Subcutaneous abdominal adipose tissue (tissue), 5 donors: Measurements from ENCODE around the gene EIF4EBP2.
A peak's percentile ranks its signal among the peaks of the same experiment; 100 is the strongest.

Experiments used
- H3K27ac ChIP-seq: one replicate; pipeline ENCODE4 v1.7.0; 2013; ENCODE audit warnings: low read depth, mild to moderate bottlenecking, inconsistent platforms, low read length, moderate library complexity
- H3K27me3 ChIP-seq, 5 donors: one replicate each; pipeline ENCODE4 v1.7.0; 2013; ENCODE audit warnings: low read length in 5 of 5, inconsistent platforms in 1 of 5; ENCODE audit not compliant: control insufficient read depth in 5 of 5, insufficient read depth in 4 of 5
- H3K36me3 ChIP-seq, 5 donors: one replicate each; pipeline ENCODE4 v1.7.0; 2013; ENCODE audit warnings: low read length in 5 of 5; ENCODE audit not compliant: control insufficient read depth in 5 of 5, insufficient read depth in 5 of 5
- H3K4me1 ChIP-seq, 5 donors: one replicate each; pipeline ENCODE4 v1.7.0; 2013; ENCODE audit warnings: low read length in 5 of 5, mild to moderate bottlenecking in 3 of 5, moderate library complexity in 1 of 5; ENCODE audit not compliant: control insufficient read depth in 5 of 5, insufficient read depth in 5 of 5
- H3K4me3 ChIP-seq, 5 donors: one replicate each; pipeline ENCODE4 v1.7.0; 2013; ENCODE audit warnings: low read length in 5 of 5, low read depth in 1 of 5
- H3K9ac ChIP-seq, 5 donors: one replicate each; pipeline ENCODE4 v1.7.0; 2013; ENCODE audit warnings: low read length in 5 of 5, mild to moderate bottlenecking in 4 of 5, moderate library complexity in 3 of 5
- H3K9me3 ChIP-seq, 5 donors: one replicate each; pipeline ENCODE4 v1.7.0; 2013; ENCODE audit warnings: low read length in 5 of 5; ENCODE audit not compliant: control insufficient read depth in 5 of 5
- donor health status: healthy.
- donor health status: healthy.
- donor health status: healthy.
- donor health status: healthy.
- donor health status: healthy.

Gene EIF4EBP2

DNA sequence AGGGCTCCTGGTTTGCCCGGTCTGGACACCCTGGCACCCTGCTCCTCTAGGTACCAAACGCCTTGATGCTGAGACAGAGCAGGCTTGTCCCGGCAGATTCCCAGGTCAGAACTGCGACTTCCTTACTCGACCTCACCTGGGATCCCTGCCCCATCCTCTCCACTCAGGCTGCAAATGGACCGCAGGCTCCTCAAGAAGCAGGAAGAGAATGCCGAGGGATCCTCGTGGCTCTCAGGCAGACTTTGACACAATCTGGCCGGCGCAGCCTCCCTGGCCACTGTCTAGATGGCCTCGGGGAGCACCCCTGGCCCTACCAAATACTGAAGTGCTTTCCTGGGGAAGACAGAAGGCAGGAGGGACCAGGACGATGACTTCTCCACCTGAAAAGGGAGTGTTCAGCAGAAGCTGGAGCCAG lies 38.0 kb downstream of the EIF4EBP2 start:
- no peak overlapping the region for H3K4me3 ChIP-seq
- H3K27ac ChIP-seq = no peak overlapping the region
- peaks cover 24 to 32% (median 27%) of the 10 kb centered on the region in 5 donors for H3K27me3 ChIP-seq
- no peaks in the 10 kb centered on the region for H3K36me3 ChIP-seq
- no peaks in the 10 kb centered on the region for H3K9me3 ChIP-seq
- H3K4me1 ChIP-seq = peaks cover 0 to 30% (median 22%) of the 10 kb centered on the region in 5 donors
- no peak overlapping the region for H3K9ac ChIP-seq

DNA sequence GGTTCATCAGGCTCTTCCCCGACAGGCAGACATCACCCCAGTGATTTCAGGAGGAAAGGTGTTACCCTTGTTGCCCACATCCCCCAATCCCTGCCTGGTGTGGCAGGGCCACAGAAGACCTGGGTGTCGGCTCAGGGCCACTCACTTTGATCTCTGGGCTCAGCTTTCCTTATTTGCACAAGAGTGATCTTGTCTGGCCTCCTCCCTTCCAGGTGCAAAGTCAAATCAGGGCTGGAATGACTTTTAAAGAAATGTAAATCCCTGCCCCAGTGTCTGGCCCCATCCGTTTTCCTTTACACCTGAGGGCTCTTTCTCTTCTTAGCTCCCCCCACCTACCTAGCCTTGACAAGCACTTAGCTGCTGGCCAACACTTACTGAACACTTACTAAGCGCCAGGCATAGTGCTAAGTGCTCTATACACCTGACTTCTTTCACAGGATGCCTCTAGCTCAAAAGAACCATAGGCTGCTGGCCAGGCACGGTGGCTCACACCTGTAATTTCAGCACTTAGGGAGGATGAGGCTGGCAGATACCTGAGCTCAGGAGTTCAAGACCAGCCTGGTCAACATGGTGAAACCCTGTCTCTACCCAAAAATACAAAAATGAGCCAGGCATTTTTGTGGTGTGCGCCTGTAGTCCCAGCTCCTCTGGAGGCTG lies 38.5 kb downstream of the EIF4EBP2 start:
- Histone ChIP-seq H3K27me3 (peaks cover 24 to 32% (median 27%) of the 10 kb centered on the region in 5 donors), H3K36me3 (no peaks in the 10 kb centered on the region), H3K9me3 (no peaks in the 10 kb centered on the region), H3K9ac (no peak overlapping the region), H3K4me3 (no peak overlapping the region), H3K27ac (no peak overlapping the region), H3K4me1 (peaks cover 0 to 30% (median 22%) of the 10 kb centered on the region in 5 donors)

DNA sequence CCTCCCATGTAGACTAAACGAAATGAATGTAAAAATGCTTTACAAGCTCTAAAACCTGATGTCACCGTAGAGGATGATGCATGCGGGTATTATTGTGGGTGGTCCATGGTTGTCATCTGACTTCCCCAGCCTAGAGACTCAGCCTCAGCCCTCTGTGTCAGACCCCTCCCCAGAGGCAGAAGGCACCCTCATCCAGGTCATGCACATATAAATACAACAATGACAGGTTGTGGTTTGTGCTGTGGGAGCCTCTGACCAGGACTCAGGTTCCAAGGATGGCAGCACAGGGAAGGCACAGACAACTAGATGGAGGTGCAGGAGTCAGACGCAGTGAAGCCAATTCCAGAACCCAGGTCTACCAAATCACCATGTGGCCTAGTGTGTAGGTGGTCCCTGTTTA lies 40.8 kb downstream of the EIF4EBP2 start:
- no peak overlapping the region for H3K4me3 ChIP-seq
- no peaks in the 10 kb centered on the region for H3K36me3 ChIP-seq
- H3K27me3 ChIP-seq = peaks cover 21 to 32% (median 27%) of the 10 kb centered on the region in 5 donors
- no peak overlapping the region for H3K27ac ChIP-seq
- H3K9me3 ChIP-seq = no peaks in the 10 kb centered on the region
- H3K9ac ChIP-seq = no peak overlapping the region
- peaks cover 0 to 33% (median 22%) of the 10 kb centered on the region in 5 donors for H3K4me1 ChIP-seq

DNA sequence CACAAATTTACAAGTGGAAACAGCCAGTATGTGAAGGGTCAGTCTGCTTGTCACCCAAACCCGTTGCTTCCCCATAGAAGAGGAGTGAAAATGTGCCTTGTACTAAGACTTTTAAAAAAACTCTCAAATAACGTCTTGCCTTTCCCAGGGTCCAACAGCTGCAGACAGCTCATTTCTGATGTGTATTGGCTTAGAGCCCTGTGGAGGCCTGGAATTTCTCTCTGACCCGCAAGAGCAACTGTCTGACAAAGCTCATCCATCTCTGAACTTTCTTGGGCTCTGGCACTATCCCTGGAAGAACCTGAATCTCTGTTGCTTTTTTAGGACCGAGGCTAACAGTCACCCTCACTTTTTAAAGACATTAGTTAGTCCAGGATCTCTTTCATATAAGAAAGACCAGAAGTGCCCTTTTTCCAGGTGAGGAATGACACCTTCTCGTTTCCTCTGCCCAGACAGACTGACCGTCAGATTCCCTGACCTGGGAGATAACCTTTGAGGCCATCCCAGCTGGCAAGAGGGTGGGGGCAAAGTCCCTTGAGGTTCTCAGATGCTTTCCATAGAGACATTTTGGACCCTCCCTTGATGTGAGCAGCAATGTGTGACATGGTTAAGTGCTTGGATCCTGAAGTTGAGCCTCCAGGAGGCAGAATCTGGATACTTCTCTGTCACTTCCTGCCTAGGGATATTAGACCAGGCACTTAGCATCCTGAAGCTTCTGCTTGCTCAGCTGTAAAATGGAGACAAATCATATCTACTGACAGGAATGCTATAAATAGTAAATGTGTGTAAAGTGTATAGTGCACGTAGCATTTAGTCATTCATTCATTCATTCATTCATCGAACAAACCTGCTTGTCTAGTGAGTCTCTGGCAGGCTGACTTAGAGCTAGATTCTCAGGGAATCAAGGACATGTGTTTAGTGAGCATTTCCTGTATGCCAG lies 42.0 kb downstream of the EIF4EBP2 start:
- no peak overlapping the region for H3K9ac ChIP-seq
- H3K27me3 ChIP-seq = peaks cover 12 to 25% (median 21%) of the 10 kb centered on the region in 5 donors
- H3K9me3 ChIP-seq = no peaks in the 10 kb centered on the region
- no peak overlapping the region for H3K27ac ChIP-seq
- H3K4me3 ChIP-seq = no peak overlapping the region
- H3K4me1 ChIP-seq = peaks cover 0 to 23% (median 13%) of the 10 kb centered on the region in 5 donors
- no peaks in the 10 kb centered on the region for H3K36me3 ChIP-seq

DNA sequence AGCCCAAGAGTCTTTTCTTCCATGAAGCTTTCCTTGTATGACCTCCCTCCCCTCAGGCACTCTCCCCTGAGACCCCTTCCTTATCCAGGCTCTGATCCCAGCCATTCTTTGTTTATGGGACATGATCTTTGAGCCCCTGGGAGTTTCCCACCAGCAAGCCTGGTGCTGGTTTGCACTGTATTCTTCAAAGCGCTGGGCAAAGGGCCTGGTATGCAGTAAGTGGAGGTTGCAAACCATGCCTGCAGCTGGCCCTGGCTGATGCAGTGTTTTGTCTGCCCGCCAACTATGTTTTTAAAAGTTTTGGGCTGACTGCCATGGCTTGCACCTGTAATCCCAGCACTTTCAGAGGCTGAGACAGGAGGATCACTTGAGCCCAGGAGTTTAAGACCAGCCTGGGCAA lies 44.3 kb downstream of the EIF4EBP2 start:
- Histone ChIP-seq H3K4me3 (no peak overlapping the region), H3K9me3 (no peaks in the 10 kb centered on the region), H3K9ac (no peak overlapping the region), H3K36me3 (no peaks in the 10 kb centered on the region), H3K27ac (no peak overlapping the region), H3K27me3 (peaks cover 0 to 4% (median 2%) of the 10 kb centered on the region in 5 donors), H3K4me1 (peaks cover 0 to 14% (median 4%) of the 10 kb centered on the region in 5 donors)

DNA sequence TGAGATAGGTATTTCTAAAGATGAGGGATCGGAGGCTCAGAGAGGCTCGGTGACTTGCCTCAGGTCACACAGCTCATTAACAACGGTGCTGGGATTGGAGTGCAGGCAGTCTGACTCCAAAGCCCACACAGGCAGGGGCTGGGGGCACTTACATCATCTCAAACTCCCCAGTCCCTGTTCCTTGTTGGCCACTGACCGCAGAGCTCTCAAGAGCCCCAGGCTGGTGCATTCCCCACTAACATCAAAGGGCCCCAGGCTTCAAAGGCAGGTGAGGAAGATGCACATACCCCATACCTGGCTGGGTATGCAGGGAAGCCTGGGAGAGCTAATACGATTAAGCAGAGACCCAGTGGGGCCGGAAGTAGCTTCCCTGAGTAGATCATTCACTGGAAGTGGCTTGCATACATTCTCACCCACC lies 51.3 kb downstream of the EIF4EBP2 start:
- H3K9me3 ChIP-seq = no peaks in the 10 kb centered on the region
- no peak overlapping the region for H3K27ac ChIP-seq
- H3K4me3 ChIP-seq = no peak overlapping the region

DNA sequence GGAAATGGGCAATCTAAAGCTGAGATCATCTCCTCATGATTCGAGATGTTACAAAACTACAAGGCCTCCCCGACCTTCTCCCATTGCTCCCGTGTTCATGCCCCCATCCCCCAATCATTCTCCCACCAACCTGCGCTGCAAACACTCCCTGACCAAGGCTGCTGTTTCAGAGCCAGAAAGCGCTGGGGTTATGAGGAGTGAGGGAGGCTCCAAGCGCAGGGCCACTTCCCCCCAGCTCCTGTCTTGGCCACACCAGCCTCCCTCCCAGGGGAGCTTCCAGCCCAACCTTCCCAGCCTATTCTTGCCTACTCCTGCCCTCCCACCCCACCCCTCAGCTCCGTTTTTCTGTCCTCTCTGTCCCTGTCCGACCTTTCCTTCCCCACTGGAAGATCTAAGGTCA lies 52.2 kb downstream of the EIF4EBP2 start:
- H3K9ac ChIP-seq = no peak overlapping the region
- no peak overlapping the region for H3K27ac ChIP-seq
- peaks cover 2 to 29% (median 25%) of the 10 kb centered on the region in 5 donors for H3K4me1 ChIP-seq
- H3K36me3 ChIP-seq = no peaks in the 10 kb centered on the region
- no peaks in the 10 kb centered on the region for H3K9me3 ChIP-seq
- H3K4me3 ChIP-seq = no peak overlapping the region
- H3K27me3 ChIP-seq = peaks cover 0 to 2% (median 0%) of the 10 kb centered on the region in 5 donors

More for the DNA sequence above, 51.3 kb downstream of the EIF4EBP2 start:
- Histone ChIP-seq H3K9ac (no peak overlapping the region), H3K27me3 (peaks cover 0 to 6% (median 2%) of the 10 kb centered on the region in 5 donors), H3K4me1 (peaks cover 2 to 24% (median 23%) of the 10 kb centered on the region in 5 donors), H3K36me3 (no peaks in the 10 kb centered on the region)

DNA sequence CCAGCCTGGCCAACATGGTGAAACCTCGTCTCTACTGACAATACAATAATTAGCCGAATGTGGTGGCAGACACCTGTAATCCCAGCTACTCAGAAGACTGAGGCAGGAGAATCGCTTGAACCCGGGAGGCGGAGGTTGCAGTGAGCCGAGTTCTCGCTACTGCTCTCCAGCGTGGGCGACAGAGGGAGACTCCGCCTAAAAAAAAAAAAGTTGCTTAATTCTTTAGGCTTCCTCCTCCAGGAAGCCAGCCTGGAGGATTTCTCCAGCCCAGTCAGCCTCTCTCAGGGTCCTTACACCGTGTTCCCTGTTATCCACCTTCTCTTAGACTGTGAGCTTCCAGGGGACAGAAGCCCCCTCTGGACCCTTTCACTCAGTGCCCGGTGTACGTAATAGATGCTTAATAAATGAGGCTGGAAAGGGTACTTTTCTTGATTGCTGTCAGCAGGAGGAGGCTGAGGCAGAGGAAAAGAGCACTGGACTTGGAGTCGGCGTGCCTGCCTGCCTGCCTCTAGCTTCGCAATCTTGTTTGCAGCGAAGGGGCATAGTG lies 53.9 kb downstream of the EIF4EBP2 start:
- H3K36me3 ChIP-seq = no peaks in the 10 kb centered on the region
- H3K4me3 ChIP-seq = peak overlapping the region; percentile 42 to 61 (median 46)
- no peaks in the 10 kb centered on the region for H3K9me3 ChIP-seq
- H3K9ac ChIP-seq = peak overlapping the region in 2 of 5 donors; percentile 46 to 52
- H3K27ac ChIP-seq = no peak overlapping the region
- peaks cover 2 to 40% (median 39%) of the 10 kb centered on the region in 5 donors for H3K4me1 ChIP-seq
- H3K27me3 ChIP-seq = peaks cover 0 to 2% (median 0%) of the 10 kb centered on the region in 5 donors

DNA sequence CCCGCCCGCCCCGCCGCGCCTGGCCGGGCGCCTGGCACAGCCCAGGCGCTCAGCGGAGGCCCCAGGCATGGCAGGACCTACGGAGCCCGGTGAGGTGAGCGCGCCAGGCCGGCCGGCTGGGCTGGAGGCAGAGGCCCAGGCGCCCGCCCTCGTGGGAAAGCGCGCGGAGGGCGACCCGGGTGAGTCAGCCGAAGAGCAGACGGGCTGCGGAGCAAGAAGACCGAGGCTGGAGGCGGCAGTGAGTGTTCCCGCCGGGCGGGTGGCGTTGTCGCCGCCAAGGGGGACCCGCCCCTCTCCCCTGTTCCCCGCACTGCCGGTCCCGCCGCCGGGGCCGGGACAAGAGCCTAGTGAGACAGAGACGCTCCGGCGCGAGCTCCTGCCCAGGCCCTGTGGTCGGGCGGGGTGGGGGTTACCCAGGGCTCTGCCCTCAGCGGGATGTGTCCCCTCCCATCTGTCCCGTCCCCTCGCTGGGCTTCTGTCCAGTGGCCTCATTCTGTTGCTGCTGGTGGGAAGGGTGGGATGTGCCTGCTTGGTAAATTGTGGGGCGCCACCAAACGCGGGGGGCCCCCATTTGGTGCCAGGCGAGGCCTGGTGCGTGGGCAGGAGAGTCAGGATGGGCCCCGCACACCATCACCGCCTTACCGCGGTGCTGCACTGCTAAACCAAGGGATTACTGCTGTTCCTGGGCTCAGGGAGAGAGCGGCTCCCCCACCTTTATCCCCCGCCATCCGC lies 54.5 kb downstream of the EIF4EBP2 start:
- Histone ChIP-seq H3K27ac (no peak overlapping the region), H3K9ac (peak overlapping the region in 3 of 5 donors; percentile 30 to 62 (median 46)), H3K4me3 (peak overlapping the region in 4 of 5 donors; percentile 42 to 51 (median 44)), H3K27me3 (peaks cover 0 to 2% (median 0%) of the 10 kb centered on the region in 5 donors), H3K9me3 (no peaks in the 10 kb centered on the region), H3K4me1 (peaks cover 2 to 43% (median 41%) of the 10 kb centered on the region in 5 donors), H3K36me3 (no peaks in the 10 kb centered on the region)
